Measurements from ENCODE around the gene DAAM2. TPM values are rescaled to one million over a fixed set of nuclear protein-coding genes. Genes with fewer than 3 reads are reported as not detected.

The DAAM2 gene
- polyA plus RNA-seq, 3 donors: not detected

- Histone ChIP-seq H3K4me1 (ENCODE audit: control insufficient read depth in 1 of 2, insufficient read depth in 2 of 2, low read length in 2 of 2) (no peaks in the 10 kb centered on the region), H3K27ac (ENCODE audit: low read depth in 1 of 2, low read length in 2 of 2) (no peak overlapping the region), H4K20me1 (ENCODE audit: insufficient read depth, low read length) (no peaks in the 10 kb centered on the region), H3K9ac (ENCODE audit: insufficient read depth, low read length, poor library complexity, severe bottlenecking) (no peak overlapping the region), H3K9me3 (replicated peaks in 1 of 2; ENCODE audit: control insufficient read depth in 1 of 2, insufficient read depth in 1 of 2, low read length in 2 of 2) (no peaks in the 10 kb centered on the region), H2AFZ (ENCODE audit: insufficient read depth, low read depth, low read length, poor library complexity, severe bottlenecking) (no peak overlapping the region), H3K4me2 (replicated peaks; ENCODE audit: extremely low read depth, low read length, poor library complexity, severe bottlenecking) (no peak overlapping the region), H3K79me2 (ENCODE audit: insufficient read depth, low read length) (no peaks in the 10 kb centered on the region), H3K4me3 (replicated peaks in 1 of 3; ENCODE audit: low read depth in 2 of 3, low read length in 3 of 3) (no peak overlapping the region), H3K27me3 (ENCODE audit: control insufficient read depth in 2 of 2, insufficient read depth in 2 of 2, low read length in 2 of 2) (peaks cover 16 to 18% of the 10 kb centered on the region in 2 donors), H3K36me3 (replicated peaks in 1 of 2; ENCODE audit: control insufficient read depth in 1 of 2, insufficient read depth in 2 of 2, low read length in 2 of 2) (no peaks in the 10 kb centered on the region)
- Mint-ChIP-seq H3K4me1 (no peaks in the 10 kb centered on the region), H3K36me3 (no peaks in the 10 kb centered on the region), H3K4me3 (no peak overlapping the region), H3K9me3 (peaks cover 0 to 7% (median 6%) of the 10 kb centered on the region in 7 donors), H3K27ac (no peak overlapping the region), H3K27me3 (ENCODE audit: low read depth in 3 of 3) (peaks cover 13 to 23% (median 16%) of the 10 kb centered on the region in 3 donors)
- WGBS (ENCODE audit: insufficient coverage): 80% methylated on average over 2 of the region's 8 CpGs
- DNase-seq: no peak
- no peak for TF ChIP-seq CTCF (IDR thresholded peaks at IDR 0.05)
- intact Hi-C loops (cut with micrococcal nuclease): no loop called here
Observed at GRCh38 chr6:39787322-39787721, 4.9 kb upstream of the DAAM2 start.

GRCh38 chr6:39790772-39791171, 1.4 kb upstream of the DAAM2 start:
- intact Hi-C loops (cut with micrococcal nuclease): no loop called here
- Mint-ChIP-seq H3K4me3 (peak overlapping the region in 1 of 2 donors; percentile 59), H3K27ac (no peak overlapping the region), H3K27me3 (ENCODE audit: low read depth in 3 of 3) (peaks cover 34 to 53% (median 40%) of the 10 kb centered on the region in 3 donors), H3K36me3 (no peaks in the 10 kb centered on the region), H3K9me3 (peaks cover 0 to 8% (median 2%) of the 10 kb centered on the region in 7 donors), H3K4me1 (no peaks in the 10 kb centered on the region)
- Histone ChIP-seq H3K4me1 (ENCODE audit: control insufficient read depth in 1 of 2, insufficient read depth in 2 of 2, low read length in 2 of 2) (no peaks in the 10 kb centered on the region), H3K4me2 (replicated peaks; ENCODE audit: extremely low read depth, low read length, poor library complexity, severe bottlenecking) (no peak overlapping the region), H3K9me3 (replicated peaks in 1 of 2; ENCODE audit: control insufficient read depth in 1 of 2, insufficient read depth in 1 of 2, low read length in 2 of 2) (peaks cover 0 to 5% of the 10 kb centered on the region in 2 donors), H3K4me3 (replicated peaks in 1 of 3; ENCODE audit: low read depth in 2 of 3, low read length in 3 of 3) (no peak overlapping the region), H3K9ac (ENCODE audit: insufficient read depth, low read length, poor library complexity, severe bottlenecking) (no peak overlapping the region), H3K27me3 (ENCODE audit: control insufficient read depth in 2 of 2, insufficient read depth in 2 of 2, low read length in 2 of 2) (peaks cover 38 to 46% of the 10 kb centered on the region in 2 donors), H4K20me1 (ENCODE audit: insufficient read depth, low read length) (no peaks in the 10 kb centered on the region), H3K36me3 (replicated peaks in 1 of 2; ENCODE audit: control insufficient read depth in 1 of 2, insufficient read depth in 2 of 2, low read length in 2 of 2) (no peaks in the 10 kb centered on the region), H3K79me2 (ENCODE audit: insufficient read depth, low read length) (no peaks in the 10 kb centered on the region), H3K27ac (ENCODE audit: low read depth in 1 of 2, low read length in 2 of 2) (no peak overlapping the region), H2AFZ (ENCODE audit: insufficient read depth, low read depth, low read length, poor library complexity, severe bottlenecking) (no peak overlapping the region)
- DNase-seq: no peak
- WGBS (ENCODE audit: insufficient coverage): 90% methylated on average over 3 of the region's 5 CpGs
- no peak for TF ChIP-seq CTCF (IDR thresholded peaks at IDR 0.05)

Measured in CD14-positive monocyte (primary cell).